IMR-90 (cell line): Measurements from ENCODE around the gene TBC1D4.

ENCODE experiments used
- BHLHE40 ChIP-seq: fragments of 150-350 bp; IDR thresholded peaks from 2 replicates; pipeline ENCODE4 v1.6.1; 2016; ENCODE audit warnings: mild to moderate bottlenecking, low read depth, low read length
- CEBPB ChIP-seq: IDR thresholded peaks from 2 replicates; pipeline ENCODE4 v1.6.1; 2012; ENCODE audit warnings: low read depth, low read length, improper control_type of control experiment
- POLR2A ChIP-seq: IDR thresholded peaks from 2 replicates; pipeline ENCODE4 v1.6.1; 2012; ENCODE audit warnings: mild to moderate bottlenecking, low read depth, low read length
- RAD21 ChIP-seq: IDR thresholded peaks from 2 replicates; pipeline ENCODE4 v1.6.1; 2012; ENCODE audit warnings: low read length, improper control_type of control experiment
- TF ChIP-seq, protein P1 (sequence below): conservative IDR thresholded peaks from 2 replicates; pipeline ENCODE4 v1.5.1; 2012; ENCODE audit warnings: mild to moderate bottlenecking, low read depth, low read length, improper control_type of control experiment
- TF ChIP-seq, protein P2 (sequence below): fragments of 150-350 bp; IDR thresholded peaks from 2 replicates; pipeline ENCODE4 v1.6.1; 2017; ENCODE audit warnings: mild to moderate bottlenecking, antibody characterized with exemption, low read length, low read depth
- TF ChIP-seq, protein P3 (sequence below): fragments of 150-350 bp; IDR thresholded peaks from 2 replicates; pipeline ENCODE4 v1.6.1; 2016; ENCODE audit warnings: low read depth, mild to moderate bottlenecking, low read length, moderate library complexity, borderline replicate concordance

DNA sequence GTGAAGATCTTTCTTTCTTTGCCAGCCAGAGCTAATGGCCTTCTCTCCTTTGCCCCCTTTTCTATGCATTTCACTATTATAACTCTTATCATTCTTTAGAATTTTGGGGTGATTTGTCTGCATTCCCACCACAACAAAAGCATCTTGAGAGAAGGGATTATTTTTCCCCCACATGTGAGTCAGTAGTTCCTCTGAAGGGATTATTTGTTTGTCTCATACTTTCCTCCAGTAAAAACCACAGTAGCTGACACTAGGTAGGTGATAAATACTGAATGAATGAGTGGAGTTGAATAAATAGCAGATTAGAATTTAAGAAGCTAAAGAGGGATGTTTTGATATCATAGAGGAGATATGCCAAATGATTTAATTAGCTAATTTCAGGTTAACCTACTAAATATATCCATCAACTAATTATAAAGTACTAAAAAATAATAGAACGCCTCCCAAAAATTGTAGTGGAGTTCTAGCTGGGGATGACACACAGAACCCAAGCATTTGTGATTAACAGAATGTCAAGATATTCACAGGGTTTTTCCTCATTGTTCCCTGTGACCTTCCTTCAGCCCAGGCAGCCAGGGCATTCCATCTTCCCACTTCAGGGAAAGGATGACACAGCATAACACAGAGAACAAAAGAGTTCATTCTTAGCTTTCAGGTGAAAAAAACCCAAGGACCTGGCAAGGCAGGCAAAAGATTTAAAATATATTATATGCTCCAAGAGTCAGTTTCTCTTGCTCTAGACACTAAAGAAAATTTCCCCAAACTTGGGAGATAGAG is 3.5 kb upstream of the TBC1D4 start:
- no peak for TF ChIP-seq CEBPB
- no peak for TF ChIP-seq POLR2A
- TF ChIP-seq, protein P1, sequence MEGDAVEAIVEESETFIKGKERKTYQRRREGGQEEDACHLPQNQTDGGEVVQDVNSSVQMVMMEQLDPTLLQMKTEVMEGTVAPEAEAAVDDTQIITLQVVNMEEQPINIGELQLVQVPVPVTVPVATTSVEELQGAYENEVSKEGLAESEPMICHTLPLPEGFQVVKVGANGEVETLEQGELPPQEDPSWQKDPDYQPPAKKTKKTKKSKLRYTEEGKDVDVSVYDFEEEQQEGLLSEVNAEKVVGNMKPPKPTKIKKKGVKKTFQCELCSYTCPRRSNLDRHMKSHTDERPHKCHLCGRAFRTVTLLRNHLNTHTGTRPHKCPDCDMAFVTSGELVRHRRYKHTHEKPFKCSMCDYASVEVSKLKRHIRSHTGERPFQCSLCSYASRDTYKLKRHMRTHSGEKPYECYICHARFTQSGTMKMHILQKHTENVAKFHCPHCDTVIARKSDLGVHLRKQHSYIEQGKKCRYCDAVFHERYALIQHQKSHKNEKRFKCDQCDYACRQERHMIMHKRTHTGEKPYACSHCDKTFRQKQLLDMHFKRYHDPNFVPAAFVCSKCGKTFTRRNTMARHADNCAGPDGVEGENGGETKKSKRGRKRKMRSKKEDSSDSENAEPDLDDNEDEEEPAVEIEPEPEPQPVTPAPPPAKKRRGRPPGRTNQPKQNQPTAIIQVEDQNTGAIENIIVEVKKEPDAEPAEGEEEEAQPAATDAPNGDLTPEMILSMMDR, result no peak
- TF ChIP-seq, protein P2, sequence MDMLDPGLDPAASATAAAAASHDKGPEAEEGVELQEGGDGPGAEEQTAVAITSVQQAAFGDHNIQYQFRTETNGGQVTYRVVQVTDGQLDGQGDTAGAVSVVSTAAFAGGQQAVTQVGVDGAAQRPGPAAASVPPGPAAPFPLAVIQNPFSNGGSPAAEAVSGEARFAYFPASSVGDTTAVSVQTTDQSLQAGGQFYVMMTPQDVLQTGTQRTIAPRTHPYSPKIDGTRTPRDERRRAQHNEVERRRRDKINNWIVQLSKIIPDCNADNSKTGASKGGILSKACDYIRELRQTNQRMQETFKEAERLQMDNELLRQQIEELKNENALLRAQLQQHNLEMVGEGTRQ, result no peak
- TF ChIP-seq BHLHE40, result no peak
- TF ChIP-seq RAD21, result no peak
- TF ChIP-seq, protein P3, sequence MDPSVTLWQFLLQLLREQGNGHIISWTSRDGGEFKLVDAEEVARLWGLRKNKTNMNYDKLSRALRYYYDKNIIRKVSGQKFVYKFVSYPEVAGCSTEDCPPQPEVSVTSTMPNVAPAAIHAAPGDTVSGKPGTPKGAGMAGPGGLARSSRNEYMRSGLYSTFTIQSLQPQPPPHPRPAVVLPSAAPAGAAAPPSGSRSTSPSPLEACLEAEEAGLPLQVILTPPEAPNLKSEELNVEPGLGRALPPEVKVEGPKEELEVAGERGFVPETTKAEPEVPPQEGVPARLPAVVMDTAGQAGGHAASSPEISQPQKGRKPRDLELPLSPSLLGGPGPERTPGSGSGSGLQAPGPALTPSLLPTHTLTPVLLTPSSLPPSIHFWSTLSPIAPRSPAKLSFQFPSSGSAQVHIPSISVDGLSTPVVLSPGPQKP, result no peak
